H9 (cell line): Measurements from ENCODE around the gene C3orf49. TPM values are rescaled to one million over a fixed set of nuclear protein-coding genes. Genes with fewer than 3 reads are reported as not detected.

Experiments
- DNase-seq: peaks from one replicate; pipeline ENCODE4 v3.0.0-alpha.2; 2017
- H2AFZ ChIP-seq: one replicate; pipeline ENCODE4 v1.6.1; 2013; ENCODE audit warnings: mild to moderate bottlenecking, low read length, control low read depth, moderate library complexity
- H2AK5ac ChIP-seq: 2 replicates; pipeline ENCODE4 v1.6.1; 2013; ENCODE audit warnings: low read length, control low read depth, mixed read lengths; ENCODE audit not compliant: insufficient read length
- H2BK120ac ChIP-seq: one replicate; pipeline ENCODE4 v1.6.1; 2013; ENCODE audit warnings: low read depth, mild to moderate bottlenecking, low read length, control low read depth, inconsistent platforms; ENCODE audit not compliant: poor library complexity, severe bottlenecking
- H2BK12ac ChIP-seq: 2 replicates; pipeline ENCODE4 v1.6.1; 2013; ENCODE audit warnings: low read length, control low read depth, mixed read lengths, low read depth; ENCODE audit not compliant: insufficient read length
- H2BK15ac ChIP-seq: 2 replicates; pipeline ENCODE4 v1.6.1; 2013; ENCODE audit warnings: low read depth, low read length, control low read depth
- H2BK20ac ChIP-seq: one replicate; pipeline ENCODE4 v1.6.1; 2013; ENCODE audit warnings: low read depth, mild to moderate bottlenecking, low read length, control low read depth, inconsistent platforms; ENCODE audit not compliant: poor library complexity, severe bottlenecking
- H2BK5ac ChIP-seq: 2 replicates; pipeline ENCODE4 v1.6.1; 2013; ENCODE audit warnings: low read length, control low read depth, mixed read lengths; ENCODE audit not compliant: insufficient read length
- H3K14ac ChIP-seq: 2 replicates; pipeline ENCODE4 v1.6.1; 2013; ENCODE audit warnings: low read length, control low read depth; ENCODE audit not compliant: insufficient read depth
- H3K18ac ChIP-seq: 2 replicates; pipeline ENCODE4 v1.6.1; 2013; ENCODE audit warnings: low read depth, mild to moderate bottlenecking, mixed read lengths, low read length, control low read depth; ENCODE audit not compliant: insufficient read length
- H3K23ac ChIP-seq: 2 replicates; pipeline ENCODE4 v1.6.1; 2013; ENCODE audit warnings: low read length, control low read depth, mixed read lengths, low read depth; ENCODE audit not compliant: insufficient read length
- H3K23me2 ChIP-seq: 2 replicates; pipeline ENCODE4 v1.6.1; 2013; ENCODE audit warnings: low read depth, mild to moderate bottlenecking, mixed read lengths, low read length, control low read depth; ENCODE audit not compliant: insufficient read length, poor library complexity, severe bottlenecking
- H3K27ac ChIP-seq: 2 replicates; pipeline ENCODE4 v1.5.1; 2013; ENCODE audit warnings: low read length, control low read depth, mixed read lengths, low read depth; ENCODE audit not compliant: insufficient read length
- H3K27me3 ChIP-seq: 2 replicates; pipeline ENCODE4 v1.6.1; 2013; ENCODE audit warnings: low read length, control low read depth, inconsistent platforms; ENCODE audit not compliant: insufficient read depth
- H3K4ac ChIP-seq: 2 replicates; pipeline ENCODE4 v1.6.1; 2013; ENCODE audit warnings: low read depth, mild to moderate bottlenecking, control low read depth, inconsistent platforms, low read length, moderate library complexity
- H3K4me1 ChIP-seq: 2 replicates; pipeline ENCODE4 v1.6.1; 2013; ENCODE audit warnings: low read length, control low read depth, inconsistent platforms; ENCODE audit not compliant: insufficient read depth
- H3K4me2 ChIP-seq: 2 replicates; pipeline ENCODE4 v1.6.1; 2013; ENCODE audit warnings: low read length, control low read depth, mixed read lengths; ENCODE audit not compliant: insufficient read length, insufficient read depth
- H3K56ac ChIP-seq: 2 replicates; pipeline ENCODE4 v1.6.1; 2013; ENCODE audit warnings: low read depth, mild to moderate bottlenecking, mixed read lengths, low read length, control low read depth; ENCODE audit not compliant: insufficient read length
- H3K79me1 ChIP-seq: 2 replicates; pipeline ENCODE4 v1.6.1; 2013; ENCODE audit warnings: low read depth, mild to moderate bottlenecking, moderate library complexity, low read length, control low read depth, inconsistent platforms; ENCODE audit not compliant: insufficient read depth, poor library complexity, severe bottlenecking
- H3K79me2 ChIP-seq: 2 replicates; pipeline ENCODE4 v1.6.1; 2013; ENCODE audit warnings: low read length, control low read depth, inconsistent platforms; ENCODE audit not compliant: insufficient read depth
- H3K9ac ChIP-seq: 2 replicates; pipeline ENCODE4 v1.6.1; 2013; ENCODE audit warnings: low read length, control low read depth, mixed read lengths; ENCODE audit not compliant: insufficient read length; ENCODE audit errors: extremely low read depth
- H3K9me3 ChIP-seq: one replicate; pipeline ENCODE4 v1.6.1; 2013; ENCODE audit warnings: low read depth, low read length, inconsistent platforms; ENCODE audit not compliant: control insufficient read depth
- H3T11ph ChIP-seq: one replicate; pipeline ENCODE4 v1.6.1; 2013; ENCODE audit warnings: mild to moderate bottlenecking, low read length, control low read depth, inconsistent platforms
- H4K20me1 ChIP-seq: one replicate; pipeline ENCODE4 v1.6.1; 2013; ENCODE audit not compliant: control insufficient read depth, insufficient read length, insufficient read depth
- H4K5ac ChIP-seq: 2 replicates; pipeline ENCODE4 v1.6.1; 2013; ENCODE audit warnings: low read depth, mild to moderate bottlenecking, mixed read lengths, low read length, control low read depth; ENCODE audit not compliant: insufficient read length
- H4K8ac ChIP-seq: replicated peaks from 2 replicates; pipeline ENCODE4 v1.6.1; 2013; ENCODE audit warnings: low read length, control low read depth, mixed read lengths, low read depth; ENCODE audit not compliant: insufficient read length
- H4K91ac ChIP-seq: 2 replicates; pipeline ENCODE4 v1.6.1; 2013; ENCODE audit warnings: low read depth, mild to moderate bottlenecking, moderate library complexity, mixed read lengths, low read length, control low read depth; ENCODE audit not compliant: insufficient read length
- H3K27ac Mint-ChIP-seq, 3 experiments: 2 replicates in 2 of 3; 3 replicates in 1 of 3; pipeline ENCODE4 v1.8.0; 2020 to 2021; ENCODE audit warnings: mixed read lengths in 3 of 3, mild to moderate bottlenecking in 1 of 3, moderate library complexity in 1 of 3
- H3K27me3 Mint-ChIP-seq: 2 replicates; pipeline ENCODE4 v1.8.0; 2021; ENCODE audit warnings: low read depth, mild to moderate bottlenecking, moderate library complexity, mixed read lengths
- H3K36me3 Mint-ChIP-seq, 3 experiments: 2 replicates in 2 of 3; 3 replicates in 1 of 3; pipeline ENCODE4 v1.8.0; 2020 to 2021; ENCODE audit warnings: low read depth in 3 of 3, mixed read lengths in 3 of 3; ENCODE audit not compliant: insufficient read depth in 1 of 3
- H3K4me1 Mint-ChIP-seq, 2 experiments: 2 replicates each; pipeline ENCODE4 v1.8.0; 2020; ENCODE audit warnings: mixed read lengths in 2 of 2
- H3K4me3 Mint-ChIP-seq, 2 experiments: 2 replicates in 1 of 2; 3 replicates in 1 of 2; pipeline ENCODE4 v1.8.0; 2020 to 2021; ENCODE audit warnings: mild to moderate bottlenecking in 2 of 2, mixed read lengths in 2 of 2, moderate library complexity in 1 of 2
- H3K9me3 Mint-ChIP-seq, 2 experiments: 2 replicates in 1 of 2; 3 replicates in 1 of 2; pipeline ENCODE4 v1.8.0; 2020; ENCODE audit warnings: mild to moderate bottlenecking in 2 of 2, mixed read lengths in 2 of 2, moderate library complexity in 1 of 2
- WGBS: extraction: QIAGEN DNeasy Blood & Tissue Kit; methylation state at CpG from one replicate; pipeline ENCODE4 v1.1.7; 2013; ENCODE audit warnings: missing lambda C conversion rate, low lambda C conversion rate, mixed read lengths; ENCODE audit not compliant: insufficient read length; ENCODE audit errors: extremely low coverage; 5-methylcytosine and 5-hydroxymethylcytosine counted together
- total RNA-seq: library from RNA; stranded (reverse); gene quantifications from 2 replicates; pipeline ENCODE4 v1.2.1, GENCODE V29; 2021
- TF ChIP-seq, protein P1 (sequence below): fragments of 200-600 bp; sonication (generic); conservative IDR thresholded peaks from 3 replicates; pipeline ENCODE4 v1.8.0; 2021; ENCODE audit warnings: antibody characterized with exemption, mild to moderate bottlenecking

C3orf49 gene
- total RNA-seq, 1 experiment from 2014 or later, result not detected

DNA sequence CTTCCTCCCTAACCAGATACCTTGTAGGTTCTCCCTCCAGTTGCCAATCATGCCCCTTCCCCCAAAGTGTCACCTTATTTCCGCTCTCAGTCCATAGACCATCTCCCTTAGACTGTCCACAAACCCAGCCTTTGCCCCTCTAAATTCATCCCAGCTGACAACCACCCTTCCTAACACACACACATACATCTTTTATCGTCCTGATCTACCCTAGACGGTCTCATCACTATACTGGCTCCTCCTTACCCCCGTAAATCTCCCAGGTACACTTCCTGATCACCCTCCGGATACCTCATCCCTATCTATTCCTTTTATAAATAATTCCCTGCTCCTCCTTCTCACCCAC lies 43.7 kb downstream of the C3orf49 start:
- H2AK5ac ChIP-seq, result no peak overlapping the region
- WGBS, result 100% methylated on average over 1 of the region's 5 CpGs
- H4K20me1 ChIP-seq, result no peaks in the 10 kb centered on the region
- DNase-seq, result no peak
- no peak overlapping the region for H2BK120ac ChIP-seq
- peak overlapping the region; percentile 84 for H3K9ac ChIP-seq
- H3K4ac ChIP-seq, result no peak overlapping the region
- no peak overlapping the region for H3K18ac ChIP-seq
- H3K27ac Mint-ChIP-seq, result peak overlapping the region in 2 of 3 experiments; percentile 92 to 97; a peak in 4 of 7 replicates
- H3K27ac ChIP-seq, result no peak overlapping the region
- H4K8ac ChIP-seq, result no peak overlapping the region
- 0 out of 2 replicates have a peak, but pooled peaks cover 1% of the 10 kb centered on the region for H3K4me1 ChIP-seq
- H4K5ac ChIP-seq, result no peak overlapping the region
- no peak overlapping the region for H2AFZ ChIP-seq
- H3K23me2 ChIP-seq, result peaks cover 16% of the 10 kb centered on the region
- no peak overlapping the region for H2BK20ac ChIP-seq
- H2BK5ac ChIP-seq, result no peak overlapping the region
- H3T11ph ChIP-seq, result no peak overlapping the region
- H3K14ac ChIP-seq, result peak overlapping the region; percentile 90
- no peak overlapping the region for H3K23ac ChIP-seq
- peak overlapping the region; percentile 86 for H3K4me2 ChIP-seq
- no peaks in the 10 kb centered on the region for H3K79me1 ChIP-seq
- no peaks in the 10 kb centered on the region; the same call in 1 of the 2 replicates for H3K79me2 ChIP-seq
- H3K9me3 ChIP-seq, result no peaks in the 10 kb centered on the region
- peaks cover 52 to 54% of the 10 kb centered on the region in 2 experiments for H3K4me1 Mint-ChIP-seq
- no peak overlapping the region for H2BK15ac ChIP-seq
- H3K36me3 Mint-ChIP-seq, result peaks cover 0 to 19% (median 16%) of the 10 kb centered on the region in 3 experiments; a peak in 6 of 7 replicates
- no peak overlapping the region for H4K91ac ChIP-seq
- peaks cover 1% of the 10 kb centered on the region; the same call in 1 of the 2 replicates for H3K27me3 Mint-ChIP-seq
- no peak overlapping the region for H2BK12ac ChIP-seq
- TF ChIP-seq, protein P1, sequence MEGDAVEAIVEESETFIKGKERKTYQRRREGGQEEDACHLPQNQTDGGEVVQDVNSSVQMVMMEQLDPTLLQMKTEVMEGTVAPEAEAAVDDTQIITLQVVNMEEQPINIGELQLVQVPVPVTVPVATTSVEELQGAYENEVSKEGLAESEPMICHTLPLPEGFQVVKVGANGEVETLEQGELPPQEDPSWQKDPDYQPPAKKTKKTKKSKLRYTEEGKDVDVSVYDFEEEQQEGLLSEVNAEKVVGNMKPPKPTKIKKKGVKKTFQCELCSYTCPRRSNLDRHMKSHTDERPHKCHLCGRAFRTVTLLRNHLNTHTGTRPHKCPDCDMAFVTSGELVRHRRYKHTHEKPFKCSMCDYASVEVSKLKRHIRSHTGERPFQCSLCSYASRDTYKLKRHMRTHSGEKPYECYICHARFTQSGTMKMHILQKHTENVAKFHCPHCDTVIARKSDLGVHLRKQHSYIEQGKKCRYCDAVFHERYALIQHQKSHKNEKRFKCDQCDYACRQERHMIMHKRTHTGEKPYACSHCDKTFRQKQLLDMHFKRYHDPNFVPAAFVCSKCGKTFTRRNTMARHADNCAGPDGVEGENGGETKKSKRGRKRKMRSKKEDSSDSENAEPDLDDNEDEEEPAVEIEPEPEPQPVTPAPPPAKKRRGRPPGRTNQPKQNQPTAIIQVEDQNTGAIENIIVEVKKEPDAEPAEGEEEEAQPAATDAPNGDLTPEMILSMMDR, result no peak
- H3K4me3 Mint-ChIP-seq, result peak overlapping the region; percentile 91 to 94
- H3K56ac ChIP-seq, result no peak overlapping the region
- H3K27me3 ChIP-seq, result no peaks in the 10 kb centered on the region
- H3K9me3 Mint-ChIP-seq, result no peaks in the 10 kb centered on the region
